AG04449 (cell line): ENCODE data around the gene PDE4B.

Experiments
- CTCF ChIA-PET: fragments of 350-600 bp; formaldehyde crosslinking; extraction: SDS; loops from one replicate; lab custom pipeline; 2021; ENCODE audit warnings: antibody characterized with exemption; lab: Yijun Ruan, JAX
- POLR2A ChIA-PET: fragments of 400-600, 350-600 bp; formaldehyde crosslinking; extraction: SDS; loops from one replicate; lab custom pipeline; 2020; ENCODE audit warnings: antibody characterized with exemption, inconsistent platforms; lab: Yijun Ruan, JAX
- DNase-seq: peaks from one replicate; pipeline ENCODE4 v3.0.0-alpha.2; 2010; ENCODE audit warnings: low read depth, low spot score
- H3K4me3 ChIP-seq: 2 replicates; pipeline ENCODE4 v1.5.1; 2011; ENCODE audit warnings: low read depth, mild to moderate bottlenecking, control low read depth, low read length
- TF ChIP-seq, protein P1 (sequence below): IDR thresholded peaks from one replicate; pipeline ENCODE4 v1.5.1; 2011; ENCODE audit warnings: mild to moderate bottlenecking, moderate library complexity, low read length, control low read depth, inconsistent platforms; ENCODE audit not compliant: insufficient read depth; ENCODE audit errors: missing control alignments

PDE4B gene

DNA sequence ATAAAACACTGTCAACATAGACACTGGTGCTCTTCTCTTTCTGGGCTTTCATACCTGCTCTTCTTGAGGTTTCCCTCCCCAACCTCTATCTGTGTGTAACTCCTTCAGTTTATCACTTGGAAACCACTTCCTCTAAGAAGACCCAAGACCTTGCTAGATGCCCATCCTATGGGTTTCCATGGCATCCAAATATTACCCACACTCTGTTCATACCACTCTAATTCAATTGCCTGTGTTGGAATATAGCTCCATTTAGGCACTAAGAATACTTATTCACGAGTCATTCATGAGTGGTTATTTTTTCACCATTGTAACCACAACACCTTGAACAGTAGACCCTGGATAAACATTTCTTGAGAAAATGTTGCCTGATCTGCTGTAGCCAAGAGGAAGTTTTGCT, 510.1 kb downstream of the PDE4B start:
- no peak for DNase-seq

DNA sequence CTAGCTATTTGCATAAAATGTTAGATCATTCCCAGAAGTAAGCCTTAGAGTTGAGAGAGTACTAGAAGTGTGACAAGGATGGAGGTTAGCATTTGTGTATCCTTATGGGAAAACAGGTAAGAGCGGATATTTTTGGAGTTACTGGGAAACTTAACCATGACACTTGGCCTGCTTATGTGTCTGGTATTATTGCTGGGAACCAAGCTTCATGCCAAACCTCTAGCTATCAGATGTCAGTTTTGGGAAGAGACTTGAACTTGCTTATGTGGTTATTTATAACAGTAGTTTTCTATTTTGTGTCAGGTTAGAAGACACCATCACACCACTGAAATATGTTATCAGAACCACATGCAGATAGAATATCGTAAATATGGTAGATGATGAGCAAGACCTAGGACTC, 511.0 kb downstream of the PDE4B start:
- TF ChIP-seq, protein P1, sequence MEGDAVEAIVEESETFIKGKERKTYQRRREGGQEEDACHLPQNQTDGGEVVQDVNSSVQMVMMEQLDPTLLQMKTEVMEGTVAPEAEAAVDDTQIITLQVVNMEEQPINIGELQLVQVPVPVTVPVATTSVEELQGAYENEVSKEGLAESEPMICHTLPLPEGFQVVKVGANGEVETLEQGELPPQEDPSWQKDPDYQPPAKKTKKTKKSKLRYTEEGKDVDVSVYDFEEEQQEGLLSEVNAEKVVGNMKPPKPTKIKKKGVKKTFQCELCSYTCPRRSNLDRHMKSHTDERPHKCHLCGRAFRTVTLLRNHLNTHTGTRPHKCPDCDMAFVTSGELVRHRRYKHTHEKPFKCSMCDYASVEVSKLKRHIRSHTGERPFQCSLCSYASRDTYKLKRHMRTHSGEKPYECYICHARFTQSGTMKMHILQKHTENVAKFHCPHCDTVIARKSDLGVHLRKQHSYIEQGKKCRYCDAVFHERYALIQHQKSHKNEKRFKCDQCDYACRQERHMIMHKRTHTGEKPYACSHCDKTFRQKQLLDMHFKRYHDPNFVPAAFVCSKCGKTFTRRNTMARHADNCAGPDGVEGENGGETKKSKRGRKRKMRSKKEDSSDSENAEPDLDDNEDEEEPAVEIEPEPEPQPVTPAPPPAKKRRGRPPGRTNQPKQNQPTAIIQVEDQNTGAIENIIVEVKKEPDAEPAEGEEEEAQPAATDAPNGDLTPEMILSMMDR = no peak
- CTCF ChIA-PET = interaction anchor here (1.6 to 1.8 kb wide), 2 partner anchors 13 to 142 kb away, joined by 3 to 6 read pairs; no protein-coding TSS in a partner anchor

More for the DNA sequence above, 510.1 kb downstream of the PDE4B start:
- ChIA-PET POLR2A (no interaction called here), CTCF (interaction anchor here (1.6 to 1.8 kb wide), 2 partner anchors 12 to 143 kb away, joined by 3 to 6 read pairs; no protein-coding TSS in a partner anchor)
- no peak overlapping the region for H3K4me3 ChIP-seq
- TF ChIP-seq, protein P1 = no peak

DNA sequence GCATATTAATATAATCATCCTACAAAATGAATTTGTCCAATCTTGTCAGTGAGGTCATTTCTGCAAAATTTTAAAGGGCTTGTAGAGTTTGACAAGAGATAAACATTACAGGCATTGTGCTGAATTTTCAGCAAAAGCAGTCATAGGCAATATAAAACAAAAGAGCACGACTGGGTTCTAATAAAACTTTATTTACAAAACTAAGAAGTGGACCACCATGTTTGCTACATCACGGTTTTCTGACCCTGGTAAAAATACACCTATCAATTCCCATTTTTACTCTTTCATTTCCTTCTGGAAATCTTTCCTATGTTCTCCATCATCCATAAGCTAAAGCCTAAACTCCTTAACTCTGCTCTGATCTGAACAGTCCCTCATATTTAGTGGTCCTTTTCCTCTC, 511.4 kb downstream of the PDE4B start:
- CTCF ChIA-PET = interaction anchor here (1.6 kb wide), 1 partner anchor 14 kb away, joined by 3 read pairs; no protein-coding TSS in a partner anchor
- no peak overlapping the region for H3K4me3 ChIP-seq
- POLR2A ChIA-PET = no interaction called here
- no peak for DNase-seq
- TF ChIP-seq, protein P1 = no peak

More for the DNA sequence above, 511.0 kb downstream of the PDE4B start:
- H3K4me3 ChIP-seq = no peak overlapping the region
- POLR2A ChIA-PET = no interaction called here
- DNase-seq = no peak

DNA sequence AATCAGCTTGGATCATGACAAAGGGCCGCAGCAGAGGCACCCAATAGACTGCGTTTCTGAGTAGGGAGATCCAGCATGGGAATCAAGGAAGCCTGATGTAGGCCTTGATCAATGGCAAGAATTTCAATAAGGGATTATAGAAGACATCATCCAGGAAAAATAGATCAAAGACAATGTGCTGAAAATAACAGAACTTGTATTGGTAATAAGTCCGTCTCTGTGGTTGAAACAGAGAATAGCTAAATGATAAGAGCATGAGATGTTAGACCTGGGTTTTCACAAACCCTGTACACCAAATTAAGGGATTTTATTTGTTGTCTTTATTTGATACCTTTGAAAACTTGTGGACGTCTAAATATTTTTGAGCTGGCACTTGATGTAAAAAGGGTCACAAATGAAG, 513.2 kb downstream of the PDE4B start:
- TF ChIP-seq, protein P1 = no peak
- ChIA-PET POLR2A (no interaction called here), CTCF (interaction anchor here (1.3 kb wide), 1 partner anchor 141 kb away, joined by 3 read pairs; no protein-coding TSS in a partner anchor)
- no peak for DNase-seq
- no peak overlapping the region for H3K4me3 ChIP-seq

DNA sequence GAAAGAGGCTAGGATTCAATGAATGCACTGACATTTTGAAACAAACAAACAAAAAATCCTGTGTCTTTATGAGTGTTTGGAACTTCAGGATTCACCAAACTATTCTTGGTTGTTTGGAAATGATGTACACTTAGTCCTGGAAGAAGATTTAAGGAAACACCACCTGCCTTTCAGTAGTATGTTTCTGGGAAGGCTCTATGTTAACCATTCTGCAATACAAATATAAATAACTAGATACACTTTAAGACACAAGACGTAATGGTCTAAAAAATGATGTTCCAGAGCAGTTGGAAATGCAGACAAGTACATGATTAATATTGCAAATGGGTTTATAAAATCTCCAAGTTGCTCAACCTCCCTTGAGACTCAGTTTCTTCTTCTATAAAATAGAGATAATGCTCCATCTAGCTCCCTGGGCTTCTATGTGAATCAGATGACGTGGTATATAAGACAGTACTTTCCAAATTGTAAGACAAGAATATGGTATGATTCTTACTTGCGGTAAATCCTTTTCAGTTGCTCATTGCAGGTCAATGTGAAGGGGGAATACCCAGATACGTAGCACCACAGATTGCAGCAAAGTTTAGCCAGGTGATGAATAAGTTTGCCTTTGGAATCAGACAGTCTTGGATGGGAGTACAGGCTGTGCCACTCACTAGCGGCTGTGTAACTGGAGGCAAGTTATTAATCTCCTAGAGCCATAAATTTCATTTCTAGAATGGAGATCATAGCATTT, 516.5 kb downstream of the PDE4B start:
- TF ChIP-seq, protein P1 = no peak
- no peak overlapping the region for H3K4me3 ChIP-seq
- CTCF ChIA-PET = no interaction called here
- POLR2A ChIA-PET = no interaction called here
- no peak for DNase-seq

DNA sequence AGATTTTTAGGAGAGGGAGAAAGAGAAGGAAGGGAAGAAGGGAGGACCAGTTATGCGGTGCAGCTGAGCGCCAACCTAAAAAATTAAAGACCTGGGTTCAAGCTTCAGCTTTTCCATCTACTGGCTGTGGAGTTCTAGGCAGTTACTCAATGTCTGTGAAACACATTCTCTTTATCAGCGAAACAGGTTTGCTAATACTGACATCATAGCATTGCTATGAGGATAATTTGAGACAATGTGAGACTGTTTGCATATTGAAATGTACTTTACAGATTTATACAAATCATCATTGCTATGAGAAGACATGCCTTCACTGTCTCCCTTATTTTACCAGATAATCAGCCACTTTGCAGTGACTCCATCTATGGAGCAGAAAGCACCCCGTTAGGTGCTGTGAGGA, 518.4 kb downstream of the PDE4B start:
- TF ChIP-seq, protein P1 = no peak
- POLR2A ChIA-PET = no interaction called here

More for the DNA sequence above, 518.4 kb downstream of the PDE4B start:
- CTCF ChIA-PET = interaction anchor here (1.3 kb wide), 1 partner anchor 16 kb away, joined by 3 read pairs; no protein-coding TSS in a partner anchor
- no peak overlapping the region for H3K4me3 ChIP-seq
- no peak for DNase-seq
